ENCODE data around the gene GUCY1B1.

- TF ChIP-seq POLR2A (IDR thresholded peaks at IDR 0.05) = no peak
- TF ChIP-seq CTCF (IDR thresholded peaks at IDR 0.05) = no peak
Measured at GRCh38 chr4:155811083-155811482, 52.3 kb downstream of the GUCY1B1 start.

All from uterus (tissue), 2 donors.